Breast epithelium (tissue), 3 donors: Measurements from ENCODE around the gene CLEC11A.

Experiments used
- CTCF ChIP-seq, 3 donors: fragments of 450-650 bp; IDR thresholded peaks; one replicate each; pipeline ENCODE4 v1.5.1; 2016 to 2017; ENCODE audit warnings: antibody characterized with exemption in 3 of 3, mild to moderate bottlenecking in 3 of 3, moderate library complexity in 3 of 3
- POLR2AphosphoS5 ChIP-seq, 3 donors: sonication (generic); formaldehyde crosslinking; IDR thresholded peaks; one replicate each; pipeline ENCODE4 v1.6.1; 2017; ENCODE audit warnings: antibody characterized with exemption in 3 of 3

DNA sequence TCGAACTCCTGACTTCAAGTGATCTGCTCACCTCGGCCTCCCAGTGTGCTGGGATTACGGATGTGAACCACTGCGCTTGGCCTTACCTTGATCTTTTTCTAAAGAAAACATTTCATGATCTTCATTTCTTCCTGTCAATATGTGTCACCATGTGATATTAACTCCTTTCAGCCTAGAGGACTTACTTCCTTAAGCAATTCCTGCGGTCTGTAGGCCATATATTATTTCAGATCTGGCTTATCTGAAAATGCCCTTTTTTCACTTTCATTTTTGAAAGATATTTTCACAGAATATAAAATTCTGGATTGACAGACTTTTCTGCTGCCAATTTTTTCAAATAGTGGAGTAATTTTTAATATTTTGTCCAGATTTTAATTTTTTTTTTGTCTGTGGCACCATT lies 45.1 kb downstream of the CLEC11A start:
- TF ChIP-seq CTCF (IDR thresholded peaks at IDR 0.05) (no peak), POLR2AphosphoS5 (IDR thresholded peaks at IDR 0.05) (no peak)
